Dendritic cell treated with granulocyte-macrophage colony-stimulating factor and Interleukin-4, amounts not matched to agents 40 ng/mL and 50 ng/mL, for 4 days (primary cell): ENCODE data around the gene PANK4.
"Not testable (repeated sequence)": the region's sequence is repeated elsewhere in the genome, so short reads cannot be mapped to it uniquely, and the experiment has no call there.

Experiments used
- H3K27ac Mint-ChIP-seq: one replicate; pipeline ENCODE4 v1.8.0; 2022; ENCODE audit warnings: mild to moderate bottlenecking, mixed read lengths
- H3K27me3 Mint-ChIP-seq: one replicate; pipeline ENCODE4 v1.8.0; 2022; ENCODE audit warnings: mild to moderate bottlenecking, mixed read lengths
- H3K36me3 Mint-ChIP-seq: one replicate; pipeline ENCODE4 v1.8.0; 2022; ENCODE audit warnings: low read depth, mixed read lengths
- H3K4me1 Mint-ChIP-seq: one replicate; pipeline ENCODE4 v1.8.0; 2022; ENCODE audit warnings: low read depth, mixed read lengths
- H3K4me3 Mint-ChIP-seq: one replicate; pipeline ENCODE4 v1.8.0; 2022; ENCODE audit warnings: mild to moderate bottlenecking, moderate library complexity, mixed read lengths
- H3K9me3 Mint-ChIP-seq: one replicate; pipeline ENCODE4 v1.8.0; 2022; ENCODE audit warnings: mixed read lengths
- intact Hi-C: fragments of 100-400 bp; cut with micrococcal nuclease; formaldehyde crosslinking; loops from one replicate; pipeline ENCODE4 v1.15.0; 2022

The PANK4 gene

DNA sequence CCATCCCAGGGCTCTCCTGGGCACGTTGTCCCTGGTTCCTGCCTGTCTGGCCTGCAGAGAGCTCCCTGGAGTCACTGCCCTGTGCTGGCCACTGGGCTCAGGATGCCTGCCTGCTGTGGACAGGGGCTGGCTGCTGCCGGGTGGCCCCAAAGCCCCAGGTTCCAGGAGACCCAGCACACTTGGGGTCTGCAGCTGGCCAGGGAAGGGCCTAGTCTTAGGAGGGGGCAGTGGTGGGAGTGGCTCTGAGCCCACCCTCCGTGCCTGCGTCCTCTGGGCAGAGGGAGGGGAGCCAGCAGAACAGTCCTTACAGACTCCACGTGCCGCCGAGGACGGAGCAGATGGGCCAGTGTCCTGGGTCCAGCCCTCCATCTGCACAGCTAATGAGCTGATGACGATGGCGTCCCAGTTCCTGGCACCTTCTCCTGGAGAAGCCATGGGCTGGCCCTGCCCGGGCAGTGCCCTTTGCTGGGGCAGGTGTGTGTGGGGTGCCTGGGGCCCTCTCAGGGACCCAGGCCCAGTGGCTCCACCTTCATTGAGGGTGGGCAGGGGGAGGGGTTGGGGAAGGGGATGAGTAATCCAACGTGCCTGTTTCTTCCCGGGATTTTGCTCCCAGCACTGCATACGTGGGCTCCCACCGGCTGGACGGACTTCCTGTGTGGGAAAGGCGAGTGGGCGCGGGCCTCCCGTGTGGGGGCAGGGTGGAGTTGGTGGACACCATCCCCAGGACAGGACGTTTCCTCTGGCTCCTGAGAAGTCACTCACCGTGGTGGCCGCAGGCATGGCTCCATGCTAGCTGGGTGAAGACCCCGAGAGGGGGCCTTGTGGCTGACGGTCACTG is 57.1 kb downstream of the PANK4 start:
- no peak overlapping the region for H3K27ac Mint-ChIP-seq
- peaks cover 26% of the 10 kb centered on the region for H3K27me3 Mint-ChIP-seq
- H3K4me1 Mint-ChIP-seq = no peaks in the 10 kb centered on the region
- no peak overlapping the region for H3K4me3 Mint-ChIP-seq
- no peaks in the 10 kb centered on the region for H3K36me3 Mint-ChIP-seq
- no peaks in the 10 kb centered on the region for H3K9me3 Mint-ChIP-seq
- intact Hi-C loops = no loop called here

DNA sequence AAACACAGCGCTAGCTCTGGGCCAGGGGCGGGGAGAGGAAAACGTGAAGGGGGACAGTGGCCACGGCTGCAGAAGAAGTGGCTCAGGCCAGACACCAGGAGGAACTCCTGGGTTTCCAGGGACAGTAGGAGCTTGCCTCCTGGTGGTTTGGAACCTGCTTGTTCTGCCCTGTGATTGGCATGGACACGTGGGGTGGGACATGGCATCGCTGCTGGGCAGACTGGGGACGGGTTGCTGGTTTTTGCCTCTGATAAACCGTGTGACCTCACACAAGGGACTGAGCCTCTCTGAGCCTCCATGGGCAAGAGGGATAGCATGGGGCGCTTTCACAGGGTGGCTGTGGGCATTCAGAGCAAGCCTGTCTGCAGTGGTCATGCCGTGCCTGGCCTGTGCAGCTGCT is 57.9 kb downstream of the PANK4 start:
- Mint-ChIP-seq H3K27ac (no peak overlapping the region), H3K4me3 (no peak overlapping the region), H3K9me3 (no peaks in the 10 kb centered on the region), H3K36me3 (no peaks in the 10 kb centered on the region), H3K4me1 (no peaks in the 10 kb centered on the region), H3K27me3 (peaks cover 26% of the 10 kb centered on the region)
- intact Hi-C loops = no loop called here

DNA sequence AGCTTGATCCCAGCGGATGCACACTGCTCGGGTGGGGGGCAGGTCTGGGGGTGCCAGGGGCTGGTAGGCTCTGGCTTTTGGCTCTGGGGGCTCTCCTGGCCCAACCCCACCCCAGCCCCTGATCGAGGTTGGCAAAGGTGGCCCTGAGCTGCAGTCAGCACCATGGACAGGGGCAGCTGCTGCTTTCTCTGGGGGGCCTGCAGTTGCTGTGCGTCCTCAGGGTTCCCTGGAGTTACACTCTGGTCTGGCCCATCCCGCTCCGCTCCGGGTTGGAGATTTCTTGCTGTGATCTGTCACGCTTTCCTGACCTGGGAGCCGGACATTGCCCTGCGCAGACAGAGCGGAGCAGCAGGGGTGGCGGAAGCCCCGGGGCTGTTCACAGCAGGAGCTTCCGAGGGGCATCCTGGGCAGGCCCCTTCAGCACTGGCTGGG is 58.3 kb downstream of the PANK4 start:
- H3K4me3 Mint-ChIP-seq = no peak overlapping the region

DNA sequence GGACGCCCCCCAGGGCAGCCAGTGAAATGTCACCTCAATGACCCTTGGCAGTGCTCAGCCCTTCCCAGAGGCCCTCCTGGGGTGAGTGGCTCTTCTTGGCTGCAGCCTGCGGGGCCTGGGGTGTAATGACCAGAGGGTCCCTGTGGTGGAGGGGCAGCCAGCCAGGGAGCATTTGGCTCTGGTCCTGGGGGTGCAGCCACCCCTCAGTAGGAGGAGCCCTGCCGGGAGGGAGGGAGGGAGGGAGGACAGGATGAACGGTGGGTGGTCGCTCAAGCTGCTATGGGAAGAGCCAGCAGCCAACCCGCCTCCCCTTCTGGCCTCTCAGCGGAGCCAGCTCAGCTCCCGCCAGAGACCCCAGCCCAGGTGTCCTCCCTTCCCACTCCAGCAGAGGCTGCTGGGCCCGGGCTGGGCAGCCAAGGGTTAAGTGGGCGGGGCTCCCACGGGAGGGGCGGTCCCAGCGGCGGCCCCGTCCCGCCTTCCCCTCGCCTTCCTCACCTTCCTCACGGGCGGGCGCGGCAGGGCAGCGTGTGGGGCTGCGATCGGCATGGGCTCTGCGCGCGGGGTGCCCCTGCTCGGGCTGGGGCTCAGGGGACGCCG is 59.3 kb downstream of the PANK4 start:
- intact Hi-C loops = no loop called here
- H3K27me3 Mint-ChIP-seq = peaks cover 28% of the 10 kb centered on the region
- H3K4me1 Mint-ChIP-seq = no peaks in the 10 kb centered on the region
- no peak overlapping the region for H3K4me3 Mint-ChIP-seq
- no peak overlapping the region for H3K27ac Mint-ChIP-seq
- H3K36me3 Mint-ChIP-seq = no peaks in the 10 kb centered on the region
- H3K9me3 Mint-ChIP-seq = no peaks in the 10 kb centered on the region

More for the DNA sequence above, 58.3 kb downstream of the PANK4 start:
- intact Hi-C loops = no loop called here
- H3K27ac Mint-ChIP-seq = no peak overlapping the region
- no peaks in the 10 kb centered on the region for H3K36me3 Mint-ChIP-seq
- no peaks in the 10 kb centered on the region for H3K9me3 Mint-ChIP-seq
- no peaks in the 10 kb centered on the region for H3K4me1 Mint-ChIP-seq
- H3K27me3 Mint-ChIP-seq = peaks cover 27% of the 10 kb centered on the region

DNA sequence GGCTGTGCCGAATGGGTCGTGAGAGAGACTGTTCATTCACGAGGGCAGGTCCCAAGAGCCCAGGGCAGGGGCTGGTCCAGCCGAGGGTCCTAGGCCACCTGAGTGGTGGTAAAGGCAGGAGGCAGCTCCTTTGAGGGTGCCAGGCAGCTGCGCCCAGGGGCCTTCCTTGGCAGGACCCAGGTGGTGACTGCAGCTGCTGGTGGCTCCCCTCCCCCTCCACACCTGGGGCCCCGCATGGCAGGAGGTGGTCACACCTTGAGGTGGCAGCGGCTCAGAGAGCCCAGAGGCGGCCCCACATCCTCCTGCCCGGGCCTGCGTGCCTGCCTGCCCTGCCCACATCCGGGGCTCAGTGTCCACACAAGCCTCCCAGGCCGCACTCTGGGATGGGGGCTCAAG is 60.1 kb downstream of the PANK4 start:
- no peaks in the 10 kb centered on the region for H3K9me3 Mint-ChIP-seq
- H3K27ac Mint-ChIP-seq = no peak overlapping the region
- no peaks in the 10 kb centered on the region for H3K36me3 Mint-ChIP-seq
- intact Hi-C loops = no loop called here
- no peaks in the 10 kb centered on the region for H3K4me1 Mint-ChIP-seq
- no peak overlapping the region for H3K4me3 Mint-ChIP-seq
- peaks cover 27% of the 10 kb centered on the region for H3K27me3 Mint-ChIP-seq

DNA sequence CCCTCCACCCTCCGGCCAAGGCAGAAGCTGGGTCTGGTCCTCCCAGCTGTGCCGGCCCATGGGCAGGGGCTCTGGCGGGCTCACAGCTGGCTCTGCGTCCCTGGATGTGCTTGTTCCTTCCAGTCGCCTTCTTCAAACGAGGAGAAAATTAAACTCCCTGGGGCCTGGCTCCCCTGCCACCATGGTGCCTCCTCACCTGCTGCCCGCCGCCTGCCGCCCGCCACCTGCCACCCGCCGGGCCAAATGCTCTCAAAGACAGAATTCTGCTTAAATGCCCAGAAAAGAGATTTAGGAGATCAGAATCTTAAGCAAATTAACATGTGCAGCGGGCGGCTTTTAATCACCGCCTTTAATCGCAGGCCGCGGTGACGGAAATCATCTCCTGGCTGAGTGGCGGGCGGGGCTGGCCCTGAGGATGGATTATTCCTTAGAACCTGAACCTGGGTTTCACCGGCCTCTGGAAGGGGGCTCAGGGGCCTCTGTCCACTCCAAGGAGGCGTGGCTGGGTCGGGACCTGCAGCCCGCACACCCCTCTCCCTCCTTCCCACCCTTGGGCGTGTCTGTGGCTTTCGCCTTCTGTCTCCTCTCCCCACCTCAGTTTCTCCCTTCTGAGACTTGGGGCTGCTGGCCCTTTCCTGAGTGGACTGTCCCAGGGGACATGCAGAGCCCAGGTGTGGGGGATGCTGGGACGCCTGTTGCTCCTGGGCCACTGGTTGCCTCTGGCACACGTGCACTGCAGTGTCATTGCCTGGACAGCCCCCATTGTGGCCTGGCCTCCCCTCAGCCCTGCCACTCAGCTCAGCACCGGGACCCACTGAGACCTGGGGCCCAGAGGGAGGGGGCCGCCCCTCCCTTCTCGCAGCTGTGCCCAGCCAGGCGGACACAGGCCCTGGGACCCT is 60.8 kb downstream of the PANK4 start:
- intact Hi-C loops = no loop called here
- Mint-ChIP-seq H3K27ac (no peak overlapping the region), H3K4me3 (no peak overlapping the region), H3K4me1 (no peaks in the 10 kb centered on the region), H3K36me3 (no peaks in the 10 kb centered on the region), H3K27me3 (peaks cover 24% of the 10 kb centered on the region), H3K9me3 (no peaks in the 10 kb centered on the region)

DNA sequence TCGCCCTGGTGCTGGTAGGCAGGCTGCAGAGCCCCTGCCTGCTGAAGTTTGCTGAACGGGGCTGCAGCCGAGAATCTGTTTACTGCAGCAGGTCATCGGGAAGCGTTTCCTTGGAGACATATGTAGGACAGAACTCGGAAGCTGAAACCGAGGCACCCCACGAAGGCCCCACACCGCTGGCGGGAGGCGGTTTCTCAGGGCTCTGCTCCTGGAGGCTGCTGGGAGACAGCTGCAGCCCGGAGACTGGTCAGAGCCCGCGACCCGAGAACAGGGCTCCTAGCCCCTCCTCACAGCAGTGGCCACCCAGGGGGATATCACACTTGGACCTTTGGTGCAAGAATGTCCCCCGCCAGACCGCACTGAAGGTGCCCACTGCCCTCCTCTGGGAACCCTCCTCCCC is 63.0 kb downstream of the PANK4 start:
- Mint-ChIP-seq H3K36me3 (no peaks in the 10 kb centered on the region), H3K4me1 (no peaks in the 10 kb centered on the region), H3K9me3 (no peaks in the 10 kb centered on the region), H3K4me3 (no peak overlapping the region), H3K27ac (no peak overlapping the region), H3K27me3 (peaks cover 12% of the 10 kb centered on the region)
- intact Hi-C loops = no loop called here

DNA sequence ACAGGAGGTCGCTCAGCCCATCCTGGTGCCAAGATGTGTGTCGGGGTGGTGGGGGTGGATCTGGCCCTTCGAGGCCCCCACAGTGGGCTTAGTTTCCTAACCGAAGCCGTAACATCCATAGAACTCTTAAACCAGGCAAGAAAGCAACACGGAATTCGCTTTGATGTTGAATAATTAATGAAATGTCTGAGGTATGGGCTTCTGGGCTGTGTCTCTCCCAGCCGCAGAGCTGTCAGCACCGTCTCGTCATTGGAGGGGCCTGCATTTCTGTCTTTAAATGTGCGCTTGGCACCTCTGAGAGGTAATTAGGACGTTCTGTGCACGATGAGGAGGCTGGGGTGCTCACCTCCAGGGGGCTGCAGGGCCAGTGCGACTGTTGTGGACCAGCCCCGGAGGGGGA is 63.6 kb downstream of the PANK4 start:
- Mint-ChIP-seq H3K36me3 (no peaks in the 10 kb centered on the region), H3K27me3 (peaks cover 7% of the 10 kb centered on the region), H3K9me3 (no peaks in the 10 kb centered on the region), H3K27ac (no peak overlapping the region), H3K4me3 (no peak overlapping the region), H3K4me1 (no peaks in the 10 kb centered on the region)
- intact Hi-C loops = no loop called here

DNA sequence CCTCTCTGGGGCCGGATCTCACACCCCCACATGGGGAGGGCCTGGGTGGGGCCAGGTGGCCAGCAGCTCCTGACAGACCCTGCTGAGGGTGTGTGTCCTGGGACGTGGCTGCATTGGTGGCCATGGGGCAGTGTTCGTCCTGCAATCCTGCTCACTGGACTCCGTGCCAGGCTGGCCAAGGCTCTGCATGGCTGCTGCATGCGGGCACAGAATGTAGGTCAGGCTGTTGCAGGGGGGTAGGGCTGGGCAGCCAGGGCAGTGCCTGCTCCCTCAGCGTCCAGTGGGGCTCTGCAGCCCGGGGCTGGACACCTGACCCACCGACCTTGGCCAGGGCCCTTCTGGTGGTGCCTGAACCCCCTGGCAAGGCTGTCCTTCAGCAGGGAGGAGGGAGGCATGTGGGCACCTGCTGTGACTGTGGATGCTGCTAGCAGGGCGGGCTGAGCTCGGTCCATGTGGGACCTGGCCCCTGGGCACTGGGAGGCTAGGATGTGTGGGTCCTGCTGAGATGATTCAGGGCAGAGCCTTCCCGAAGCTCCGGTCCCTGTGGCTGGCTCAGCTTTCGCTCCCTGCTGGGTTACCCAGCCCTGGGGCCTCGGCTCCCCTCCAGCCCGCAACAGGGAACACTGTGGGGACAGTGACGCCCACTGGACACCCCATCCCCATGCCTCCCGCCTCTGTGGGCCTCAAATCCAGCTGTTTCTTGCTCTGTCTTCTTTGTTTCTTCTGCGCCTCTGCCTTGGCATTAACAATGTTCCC is 65.2 kb downstream of the PANK4 start:
- intact Hi-C loops = no loop called here
- H3K4me1 Mint-ChIP-seq = no peaks in the 10 kb centered on the region
- H3K27ac Mint-ChIP-seq = no peak overlapping the region
- no peak overlapping the region for H3K4me3 Mint-ChIP-seq
- H3K27me3 Mint-ChIP-seq = peaks cover 2% of the 10 kb centered on the region
- no peaks in the 10 kb centered on the region for H3K36me3 Mint-ChIP-seq
- H3K9me3 Mint-ChIP-seq = no peaks in the 10 kb centered on the region

DNA sequence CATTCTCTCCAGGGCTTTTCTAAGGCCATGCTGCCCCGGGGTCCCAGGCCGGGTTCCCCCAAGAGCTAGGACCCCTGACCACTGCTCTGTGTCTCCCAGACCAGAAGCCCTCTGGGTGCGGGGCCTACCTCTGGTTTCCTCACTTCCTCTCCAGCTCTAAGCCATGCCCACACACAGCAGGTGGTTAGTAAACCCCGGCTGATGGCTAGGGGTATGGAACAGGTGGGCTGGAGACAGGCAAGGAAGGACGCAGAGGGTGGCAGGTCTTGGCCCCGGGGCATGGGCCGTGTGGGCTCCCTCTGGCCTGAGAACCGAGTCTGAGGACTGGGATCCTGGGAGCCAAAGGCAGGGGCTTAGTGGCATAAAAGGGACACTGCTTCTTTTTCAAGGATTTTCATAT is 66.2 kb downstream of the PANK4 start:
- Mint-ChIP-seq H3K27ac (no peak overlapping the region), H3K4me1 (no peaks in the 10 kb centered on the region), H3K27me3 (peaks cover 2% of the 10 kb centered on the region), H3K9me3 (no peaks in the 10 kb centered on the region), H3K4me3 (no peak overlapping the region), H3K36me3 (no peaks in the 10 kb centered on the region)
- intact Hi-C loops = no loop called here

DNA sequence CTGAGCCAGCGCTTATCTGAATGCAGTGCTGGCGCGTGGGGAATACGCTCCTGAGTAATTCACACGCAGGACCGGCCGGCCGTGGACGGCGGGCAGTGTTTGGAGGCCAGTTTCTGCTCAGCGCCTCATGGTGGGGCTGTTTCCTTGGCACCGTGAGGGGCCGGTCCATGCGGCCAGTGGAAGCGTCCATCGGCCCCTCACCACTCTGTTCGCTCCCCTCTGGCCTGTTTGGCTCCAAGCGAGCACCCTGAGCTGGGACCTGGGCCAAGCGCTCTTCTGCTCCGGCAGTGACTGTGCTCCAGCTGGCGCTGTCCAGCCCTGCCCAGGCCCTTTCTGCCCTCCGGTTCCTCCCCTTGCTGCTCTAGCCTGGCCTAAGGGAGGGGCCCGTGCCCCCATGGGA is 66.6 kb downstream of the PANK4 start:
- H3K4me3 Mint-ChIP-seq = no peak overlapping the region
- H3K27me3 Mint-ChIP-seq = peaks cover 2% of the 10 kb centered on the region
- no peaks in the 10 kb centered on the region for H3K4me1 Mint-ChIP-seq
- no peaks in the 10 kb centered on the region for H3K9me3 Mint-ChIP-seq
- no peaks in the 10 kb centered on the region for H3K36me3 Mint-ChIP-seq
- intact Hi-C loops = no loop called here
- H3K27ac Mint-ChIP-seq = no peak overlapping the region

DNA sequence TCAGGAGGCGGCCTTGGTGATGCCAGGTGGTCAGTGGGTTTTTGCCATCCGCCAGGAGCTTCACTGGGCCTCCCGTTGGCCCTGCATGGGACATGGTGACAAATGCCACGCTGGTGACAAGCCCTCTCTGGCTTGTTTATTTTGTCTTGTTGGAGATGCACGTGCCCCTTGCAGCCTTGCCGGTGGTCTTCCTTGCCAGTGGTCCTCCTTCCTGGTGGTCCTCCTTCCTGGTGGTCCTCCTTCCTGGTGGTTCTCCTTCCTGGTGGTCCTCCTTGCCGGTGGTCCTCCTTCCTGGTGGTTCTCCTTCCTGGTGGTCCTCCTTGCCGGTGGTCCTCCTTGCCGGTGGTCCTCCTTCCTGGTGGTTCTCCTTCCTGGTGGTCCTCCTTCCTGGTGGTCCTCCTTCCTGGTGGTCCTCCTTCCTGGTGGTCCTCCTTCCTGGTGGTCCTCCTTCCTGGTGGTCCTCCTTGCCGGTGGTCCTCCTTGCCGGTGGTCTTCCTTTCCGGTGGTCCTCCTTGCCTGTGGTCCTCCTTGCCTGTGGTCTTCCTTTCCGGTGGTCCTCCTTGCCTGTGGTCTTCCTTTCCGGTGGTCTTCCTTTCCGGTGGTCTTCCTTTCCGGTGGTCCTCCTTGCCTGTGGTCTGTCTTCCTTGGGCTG is 67.2 kb downstream of the PANK4 start:
- H3K4me3 Mint-ChIP-seq, H3K27ac Mint-ChIP-seq, H3K36me3 Mint-ChIP-seq, H3K27me3 Mint-ChIP-seq, intact Hi-C loops, H3K4me1 Mint-ChIP-seq, H3K9me3 Mint-ChIP-seq: not testable (repeated sequence)

DNA sequence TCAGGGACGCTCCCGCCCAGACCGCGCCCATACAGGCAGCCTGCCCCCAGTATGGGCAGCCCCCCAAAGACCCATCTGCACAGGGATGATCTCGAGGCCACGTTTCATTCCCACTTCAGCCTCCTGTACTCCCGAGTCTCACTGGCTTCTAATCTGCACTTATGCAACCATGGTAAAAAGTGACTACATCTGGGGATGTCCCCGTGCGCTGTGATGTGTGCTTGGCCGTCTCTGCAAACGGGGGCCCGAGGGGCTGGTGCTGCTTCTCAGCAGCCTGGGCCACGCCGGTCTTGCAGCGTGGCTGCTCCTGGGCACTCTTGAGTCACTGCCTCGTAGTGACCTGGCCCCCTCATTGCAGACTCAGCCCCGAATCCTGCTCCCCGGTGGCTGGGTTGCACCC is 67.7 kb downstream of the PANK4 start:
- peaks cover 2% of the 10 kb centered on the region for H3K27me3 Mint-ChIP-seq
- intact Hi-C loops = no loop called here
- no peak overlapping the region for H3K4me3 Mint-ChIP-seq
- H3K27ac Mint-ChIP-seq = no peak overlapping the region
- no peaks in the 10 kb centered on the region for H3K36me3 Mint-ChIP-seq
- H3K4me1 Mint-ChIP-seq = no peaks in the 10 kb centered on the region
- no peaks in the 10 kb centered on the region for H3K9me3 Mint-ChIP-seq
